Pancreas (tissue), 10 donors: Measurements from ENCODE around the gene ST3GAL4. TPM values are rescaled to one million over a fixed set of nuclear protein-coding genes. Genes with fewer than 3 reads are reported as not detected.
A peak's percentile ranks its signal among the peaks of the same experiment; 100 is the strongest.

Experiments
- ATAC-seq, 4 donors: fragments of 200-7000 bp; cut with Tn5 transposase; one replicate each; pipeline versions ENCODE4 v1.8.0 to v1.9.1; 2020; ENCODE audit warnings: mild to moderate bottlenecking in 4 of 4, moderate library complexity in 4 of 4
- DNase-seq, 6 donors: peaks; one replicate each; pipeline ENCODE4 v3.0.0-alpha.2; 2020
- FAIRE-seq: peaks from 2 replicates; lab custom pipeline; 2012; peaks lifted over from hg19 to GRCh38; lab: Jason Lieb, UNC
- H3K27ac ChIP-seq, 4 donors: fragments of 200-600 bp; sonication (generic); 1 replicate in 3 of 4; 2 replicates in 1 of 4; pipeline versions ENCODE4 v1.5.0 to v1.8.0; 2020
- H3K27me3 ChIP-seq, 4 donors: fragments of 200-600 bp; one replicate each; pipeline ENCODE4 v1.8.0; 2021
- H3K36me3 ChIP-seq, 3 donors: fragments of 200-600 bp; sonication (generic) in 1 of 3; one replicate each; pipeline versions ENCODE4 v1.5.0 to v1.8.0; 2020 to 2021
- H3K4me1 ChIP-seq, 3 donors: fragments of 200-600 bp; one replicate each; pipeline ENCODE4 v1.8.0; 2021
- H3K4me3 ChIP-seq, 4 donors: fragments of 200-600 bp; sonication (generic) in 2 of 4; one replicate each; pipeline versions ENCODE4 v1.5.0 to v1.8.0; 2020 to 2021
- H3K9me3 ChIP-seq, 4 donors: fragments of 200-600 bp; one replicate each; pipeline ENCODE4 v1.8.0; 2021
- CTCF ChIP-seq, 4 donors: fragments of 200-600 bp; sonication (generic) in 3 of 4; IDR thresholded peaks; one replicate each; pipeline versions ENCODE4 v1.5.0 to v1.8.0; 2021; ENCODE audit warnings: antibody characterized with exemption in 4 of 4
- WGBS, 2 donors: extraction: QIAGEN DNeasy Blood & Tissue Kit; methylation state at CpG; one replicate each; pipeline ENCODE4 v1.1.7; 2013; 5-methylcytosine and 5-hydroxymethylcytosine counted together
- intact Hi-C, 3 donors: fragments of 100-400 bp; cut with DNase I; formaldehyde crosslinking; loops; one replicate each; pipeline versions ENCODE4 v1.11.1 to v1.14.2; 2022
- polyA plus RNA-seq, 2 donors: library from polyadenylated mRNA; stranded (reverse); fragments of 200-250 nt; gene quantifications; one replicate each; pipeline ENCODE4 v1.2.3, GENCODE V29; 2013
- total RNA-seq, 6 donors: library from RNA; stranded (reverse); fragmentation: NEBNext Ultra II Directional in 4 of 6; extraction: Animal tissue kit (Norgen Biotek cat#: 25700) in 4 of 6; gene quantifications; one replicate each; pipeline versions ENCODE4 v1.2.1 to v1.2.4, GENCODE V29; 2021 to 2023
- donor health status: healthy with polysubstance abuse.
- donor health status: DM: no; HTN: no; CAD: no; lungs with moderate emphysema.
- donor health status: DM: no; HTN: no; CAD: no.
- donor health status: control.
- donor health status: control.
- donor health status: Bipolar disorder and iron deficiency.
- donor health status: DM: yes; HTN: yes; CAD: no.
- donor health status: DM: no; HTN: no; CAD: no.
- donor health status: DM: no; HTN: no; CAD: no.
- donor health status: DM: yes; HTN: yes; CAD: no.

The ST3GAL4 gene
- total and polyA plus RNA-seq, 8 donors = 2.6 to 12.9 (median 9.4) TPM

DNA sequence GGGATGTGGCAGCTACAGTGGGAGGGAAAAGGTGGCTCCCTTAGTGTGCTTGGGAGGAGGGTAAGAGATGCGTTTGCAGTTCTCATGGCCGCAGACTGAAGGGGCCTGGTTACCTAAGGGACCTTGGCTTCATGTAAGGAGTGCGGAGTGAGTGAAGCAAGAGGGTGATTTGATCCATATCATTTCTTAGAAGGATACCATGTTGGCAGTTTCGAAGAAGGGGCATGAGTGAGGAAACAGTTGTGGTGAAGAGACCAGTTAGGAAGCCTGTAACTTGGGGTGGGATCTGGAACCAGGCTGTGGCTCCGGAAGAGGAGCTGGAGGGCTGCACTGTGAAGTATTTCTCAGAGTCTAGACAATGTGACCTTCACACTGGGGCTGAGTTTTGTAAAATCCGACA is 45.0 kb downstream of the ST3GAL4 start:
- H3K27ac ChIP-seq = no peak overlapping the region
- no peak for TF ChIP-seq CTCF (IDR thresholded peaks at IDR 0.05)
- intact Hi-C loops = no loop called here

DNA sequence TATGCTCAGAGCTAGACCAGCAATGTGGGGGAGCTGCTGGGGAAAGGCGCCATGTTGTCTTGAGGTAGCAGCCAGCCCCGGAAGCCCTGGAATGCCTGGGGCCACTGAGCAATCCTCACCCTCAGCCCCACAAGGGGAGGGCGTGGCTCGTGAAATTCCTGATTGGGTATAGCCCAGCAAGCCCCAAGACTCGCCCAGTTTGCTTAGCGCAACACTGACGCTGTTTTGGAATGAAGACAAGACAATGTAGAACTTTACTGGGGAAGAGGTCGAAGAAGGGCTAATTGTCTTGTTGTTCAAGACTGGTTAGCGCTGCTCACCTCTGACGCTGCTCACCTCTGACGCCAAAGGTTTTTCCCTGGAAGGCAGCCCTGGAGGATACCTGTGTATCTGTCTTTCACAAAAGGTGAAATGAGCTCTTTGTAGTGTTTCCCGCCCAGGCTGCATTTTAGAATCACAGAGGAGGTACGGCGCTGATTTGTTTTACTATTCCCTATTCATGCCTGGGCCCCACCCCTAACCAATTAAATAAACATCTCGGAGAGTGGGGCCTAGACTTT is 47.6 kb downstream of the ST3GAL4 start:
- Histone ChIP-seq H3K36me3 (no peaks in the 10 kb centered on the region), H3K27ac (no peak overlapping the region), H3K4me3 (no peak overlapping the region), H3K4me1 (no peaks in the 10 kb centered on the region), H3K27me3 (no peaks in the 10 kb centered on the region), H3K9me3 (no peaks in the 10 kb centered on the region)
- intact Hi-C loops = no loop called here
- TF ChIP-seq CTCF (IDR thresholded peaks at IDR 0.05) = no peak
- no peak for DNase-seq
- 79 to 87% methylated on average over 15 of the region's 15 CpGs for WGBS, 2 donors
- no peak for FAIRE-seq
- no peak for ATAC-seq

More for the DNA sequence above, 45.0 kb downstream of the ST3GAL4 start:
- WGBS, 2 donors = 90 to 91% methylated on average over 6 of the region's 6 CpGs
- no peak for DNase-seq
- Histone ChIP-seq H3K27me3 (no peaks in the 10 kb centered on the region), H3K36me3 (no peaks in the 10 kb centered on the region), H3K4me3 (no peak overlapping the region), H3K4me1 (no peaks in the 10 kb centered on the region), H3K9me3 (no peaks in the 10 kb centered on the region)
- no peak for FAIRE-seq
- ATAC-seq = no peak

GRCh38 chr11:126403658-126404057 is 48.2 kb downstream of the ST3GAL4 start:
- ATAC-seq = no peak
- DNase-seq = peak in 1 of 6 donors; percentile 25
- Histone ChIP-seq H3K9me3 (no peaks in the 10 kb centered on the region), H3K4me3 (no peak overlapping the region), H3K4me1 (no peaks in the 10 kb centered on the region), H3K36me3 (no peaks in the 10 kb centered on the region), H3K27me3 (no peaks in the 10 kb centered on the region), H3K27ac (no peak overlapping the region)
- FAIRE-seq = no peak
- intact Hi-C loops = no loop called here
- no peak for TF ChIP-seq CTCF (IDR thresholded peaks at IDR 0.05)
- 91 to 92% methylated on average over 8 of the region's 8 CpGs for WGBS, 2 donors

- intact Hi-C loops = no loop called here
- no peak for TF ChIP-seq CTCF (IDR thresholded peaks at IDR 0.05)
- ATAC-seq (no peak), FAIRE-seq (no peak), DNase-seq (no peak)
- H3K27ac ChIP-seq = no peak overlapping the region
- 85 to 88% methylated on average over 5 of the region's 5 CpGs for WGBS, 2 donors
- no peaks in the 10 kb centered on the region for H3K36me3 ChIP-seq
- no peak overlapping the region for H3K4me3 ChIP-seq
- no peaks in the 10 kb centered on the region for H3K4me1 ChIP-seq
- H3K27me3 ChIP-seq = no peaks in the 10 kb centered on the region
- H3K9me3 ChIP-seq = no peaks in the 10 kb centered on the region
These were observed 48.9 kb downstream of the ST3GAL4 start for GRCh38 chr11:126404367-126404766.

- ATAC-seq (peak in 1 of 4 donors; percentile 12), DNase-seq (no peak), FAIRE-seq (no peak)
- Histone ChIP-seq H3K4me1 (no peaks in the 10 kb centered on the region), H3K27ac (no peak overlapping the region), H3K36me3 (no peaks in the 10 kb centered on the region), H3K9me3 (no peaks in the 10 kb centered on the region), H3K27me3 (no peaks in the 10 kb centered on the region), H3K4me3 (no peak overlapping the region)
- 80 to 87% methylated on average over 3 of the region's 3 CpGs for WGBS, 2 donors
- intact Hi-C loops = no loop called here
- no peak for TF ChIP-seq CTCF (IDR thresholded peaks at IDR 0.05)
These were observed 49.9 kb downstream of the ST3GAL4 start for GRCh38 chr11:126405374-126405773.
